OCI-LY3 (cell line): ENCODE results near the gene KCNH2.

Experiments used
- H2AFZ ChIP-seq: fragments of 200-600, 300-600 bp; shearing (Covaris generic); 2 replicates; pipeline ENCODE4 v1.6.0; 2014; ENCODE audit warnings: antibody characterized with exemption, low read depth, low read length
- H3K27ac ChIP-seq: fragments of 200-600, 300-600 bp; sonication (generic); 2 replicates; pipeline ENCODE4 v1.5.1; 2014; ENCODE audit warnings: mild to moderate bottlenecking, low read length, moderate library complexity, mixed read lengths
- H3K27me3 ChIP-seq: fragments of 200-600, 300-600 bp; sonication (generic); 2 replicates; pipeline ENCODE4 v1.6.1; 2014; ENCODE audit warnings: low read depth, low read length, mixed read lengths
- H3K36me3 ChIP-seq: fragments of 200-600, 300-600 bp; sonication (generic); replicated peaks from 2 replicates; pipeline ENCODE3; 2014; ENCODE audit warnings: low read depth, low read length, mixed read lengths
- H3K4me1 ChIP-seq: fragments of 300-600, 200-600 bp; sonication (generic); 2 replicates; pipeline ENCODE4 v1.6.1; 2014; ENCODE audit warnings: low read length, mixed read lengths
- H3K4me2 ChIP-seq: fragments of 200-600, 300-600 bp; sonication (generic); 2 replicates; pipeline ENCODE4 v1.6.1; 2014; ENCODE audit warnings: low read length, mixed read lengths
- H3K4me3 ChIP-seq: fragments of 300-600, 200-600 bp; sonication (generic); 2 replicates; pipeline ENCODE4 v1.5.1; 2014; ENCODE audit warnings: antibody characterized with exemption, mild to moderate bottlenecking, low read length, moderate library complexity
- H3K79me2 ChIP-seq: fragments of 300-600, 200-600 bp; shearing (Covaris generic); 2 replicates; pipeline ENCODE4 v1.6.1; 2014; ENCODE audit warnings: mild to moderate bottlenecking, low read length, mixed read lengths
- H3K9ac ChIP-seq: fragments of 300-600, 200-600 bp; shearing (Covaris generic); 2 replicates; pipeline ENCODE4 v1.6.0; 2014; ENCODE audit warnings: mild to moderate bottlenecking, low read length, moderate library complexity
- H3K9me3 ChIP-seq: fragments of 200-600, 300-600 bp; shearing (Covaris generic); 2 replicates; pipeline ENCODE4 v1.6.1; 2014; ENCODE audit warnings: low read length, mixed read lengths; ENCODE audit not compliant: insufficient read depth
- H4K20me1 ChIP-seq: fragments of 200-600, 300-600 bp; sonication (generic); 2 replicates; pipeline ENCODE4 v1.6.1; 2016; ENCODE audit warnings: low read length, mixed read lengths; ENCODE audit not compliant: insufficient read depth
- EZH2phosphoT487 ChIP-seq: fragments of 200-600 bp; shearing (Covaris generic); IDR thresholded peaks from 2 replicates; pipeline ENCODE4 v1.6.1; 2018; ENCODE audit warnings: antibody characterized with exemption, mixed run types, low read depth
- TF ChIP-seq, protein P1 (sequence below): fragments of 200-600, 300-600 bp; sonication (generic); IDR thresholded peaks from 2 replicates; pipeline ENCODE4 v1.5.1; 2014; ENCODE audit warnings: antibody characterized with exemption, low read length, low read depth

The KCNH2 gene

DNA sequence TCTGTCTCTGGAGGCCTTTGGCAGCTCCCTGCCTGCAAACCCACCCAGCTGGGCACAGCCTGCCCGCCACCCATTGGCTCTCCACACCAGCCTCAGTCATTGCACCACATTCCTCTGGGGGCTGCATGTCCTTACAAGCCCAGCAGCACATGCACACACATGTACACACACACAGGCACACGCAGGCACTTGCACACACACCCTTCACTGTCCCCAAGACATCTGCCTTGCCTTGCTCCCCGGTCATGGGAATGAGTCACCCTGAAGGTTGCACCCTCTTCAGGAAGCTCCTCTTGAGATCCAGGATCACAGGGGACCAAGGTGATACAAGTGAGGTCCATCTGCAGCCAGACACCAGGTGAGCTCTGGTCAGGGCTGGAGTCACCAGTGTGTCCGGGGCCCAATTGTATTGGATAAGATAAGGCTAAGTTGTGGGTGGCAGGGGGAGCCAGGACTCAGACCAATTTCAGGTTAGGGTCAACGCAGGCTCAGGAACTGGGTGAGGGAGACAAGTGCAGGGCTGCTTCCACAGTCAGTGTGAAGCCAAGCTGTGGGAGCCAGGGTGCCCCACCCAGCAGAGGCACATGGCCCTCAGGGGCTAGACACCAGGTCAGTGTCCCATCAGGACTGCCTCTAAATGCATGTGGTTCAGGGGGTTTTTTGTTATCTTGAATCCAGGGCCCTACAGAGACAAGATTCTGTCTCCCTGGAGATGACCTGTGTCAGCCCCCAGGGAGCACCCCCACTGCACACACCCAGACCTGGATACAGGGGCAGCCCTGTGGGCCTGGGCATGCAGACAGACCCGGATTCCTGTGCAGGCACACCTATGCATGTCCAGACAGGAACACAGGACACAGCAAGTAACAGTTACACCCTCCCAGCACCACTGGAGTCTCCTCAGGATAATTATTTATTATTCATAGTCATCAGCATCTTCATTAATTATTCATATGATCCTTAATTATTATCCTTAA, 33.8 kb downstream of the KCNH2 start:
- 0 out of 2 replicates have a peak, but pooled peaks cover under 1% of the 10 kb centered on the region for H3K27me3 ChIP-seq
- no peaks in the 10 kb centered on the region for H3K79me2 ChIP-seq
- no peaks in the 10 kb centered on the region for H3K9me3 ChIP-seq
- no peaks in the 10 kb centered on the region for H4K20me1 ChIP-seq
- peaks cover 9% of the 10 kb centered on the region for H3K4me1 ChIP-seq
- H3K27ac ChIP-seq: no peak overlapping the region
- no peak overlapping the region for H3K4me3 ChIP-seq
- no peak overlapping the region for H3K4me2 ChIP-seq
- no peak overlapping the region for H3K9ac ChIP-seq
- no peak overlapping the region for H2AFZ ChIP-seq
- H3K36me3 ChIP-seq: no peaks in the 10 kb centered on the region
- TF ChIP-seq, protein P1, sequence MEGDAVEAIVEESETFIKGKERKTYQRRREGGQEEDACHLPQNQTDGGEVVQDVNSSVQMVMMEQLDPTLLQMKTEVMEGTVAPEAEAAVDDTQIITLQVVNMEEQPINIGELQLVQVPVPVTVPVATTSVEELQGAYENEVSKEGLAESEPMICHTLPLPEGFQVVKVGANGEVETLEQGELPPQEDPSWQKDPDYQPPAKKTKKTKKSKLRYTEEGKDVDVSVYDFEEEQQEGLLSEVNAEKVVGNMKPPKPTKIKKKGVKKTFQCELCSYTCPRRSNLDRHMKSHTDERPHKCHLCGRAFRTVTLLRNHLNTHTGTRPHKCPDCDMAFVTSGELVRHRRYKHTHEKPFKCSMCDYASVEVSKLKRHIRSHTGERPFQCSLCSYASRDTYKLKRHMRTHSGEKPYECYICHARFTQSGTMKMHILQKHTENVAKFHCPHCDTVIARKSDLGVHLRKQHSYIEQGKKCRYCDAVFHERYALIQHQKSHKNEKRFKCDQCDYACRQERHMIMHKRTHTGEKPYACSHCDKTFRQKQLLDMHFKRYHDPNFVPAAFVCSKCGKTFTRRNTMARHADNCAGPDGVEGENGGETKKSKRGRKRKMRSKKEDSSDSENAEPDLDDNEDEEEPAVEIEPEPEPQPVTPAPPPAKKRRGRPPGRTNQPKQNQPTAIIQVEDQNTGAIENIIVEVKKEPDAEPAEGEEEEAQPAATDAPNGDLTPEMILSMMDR: no peak
- no peak for TF ChIP-seq EZH2phosphoT487

GRCh38 chr7:150943453-150943814, 34.7 kb downstream of the KCNH2 start:
- Histone ChIP-seq H4K20me1 (no peaks in the 10 kb centered on the region), H3K9ac (no peak overlapping the region), H3K27ac (no peak overlapping the region), H2AFZ (no peak overlapping the region), H3K4me3 (no peak overlapping the region), H3K27me3 (0 out of 2 replicates have a peak, but pooled peaks cover 2% of the 10 kb centered on the region), H3K4me1 (peaks cover 15% of the 10 kb centered on the region), H3K4me2 (no peak overlapping the region), H3K36me3 (no peaks in the 10 kb centered on the region), H3K9me3 (no peaks in the 10 kb centered on the region), H3K79me2 (no peaks in the 10 kb centered on the region)
- TF ChIP-seq, protein P1: no peak
- no peak for TF ChIP-seq EZH2phosphoT487

GRCh38 chr7:150942591-150943452, 35.3 kb downstream of the KCNH2 start:
- H3K4me1 ChIP-seq: peaks cover 19% of the 10 kb centered on the region
- H3K4me3 ChIP-seq: no peak overlapping the region
- H3K27ac ChIP-seq: no peak overlapping the region
- no peaks in the 10 kb centered on the region for H3K36me3 ChIP-seq
- no peaks in the 10 kb centered on the region for H3K79me2 ChIP-seq
- H3K9me3 ChIP-seq: no peaks in the 10 kb centered on the region
- no peak overlapping the region for H2AFZ ChIP-seq
- peaks cover 6% of the 10 kb centered on the region; the same call in 1 of the 2 replicates for H3K27me3 ChIP-seq
- no peak overlapping the region for H3K4me2 ChIP-seq
- TF ChIP-seq, protein P1: no peak
- H4K20me1 ChIP-seq: no peaks in the 10 kb centered on the region
- H3K9ac ChIP-seq: no peak overlapping the region
